ENCODE results near the gene APPL1. TPM values are rescaled to one million over a fixed set of nuclear protein-coding genes. Genes with fewer than 3 reads are reported as not detected.

Gene APPL1
- total RNA-seq, 1 donor from 2014 or later, result 27.0 TPM

GRCh38 chr3:57234613-57235575 lies 7.4 kb downstream of the APPL1 start:
- TF ChIP-seq CTCF (conservative IDR thresholded peaks at IDR 0.05; ENCODE audit: low read depth, low read length), result no peak
- DNase-seq (ENCODE audit: low read depth), result no peak

GRCh38 chr3:57244946-57245345 lies 17.4 kb downstream of the APPL1 start:
- H3K4me3 ChIP-seq (ENCODE audit: low read depth, low read length), result no peak overlapping the region
- DNase-seq (ENCODE audit: low read depth), result no peak
- TF ChIP-seq CTCF (conservative IDR thresholded peaks at IDR 0.05; ENCODE audit: low read depth, low read length), result no peak

More at GRCh38 chr3:57234613-57235575, 7.4 kb downstream of the APPL1 start:
- no peak overlapping the region for H3K4me3 ChIP-seq (ENCODE audit: low read depth, low read length)

- TF ChIP-seq CTCF (conservative IDR thresholded peaks at IDR 0.05; ENCODE audit: low read depth, low read length), result no peak
- no peak for DNase-seq (ENCODE audit: low read depth)
- no peak overlapping the region for H3K4me3 ChIP-seq (ENCODE audit: low read depth, low read length)
These were observed 24.9 kb downstream of the APPL1 start for GRCh38 chr3:57252404-57252803.

- no peak overlapping the region for H3K4me3 ChIP-seq (ENCODE audit: low read depth, low read length)
- no peak for DNase-seq (ENCODE audit: low read depth)
- TF ChIP-seq CTCF (conservative IDR thresholded peaks at IDR 0.05; ENCODE audit: low read depth, low read length), result no peak
These were observed 29.3 kb downstream of the APPL1 start for GRCh38 chr3:57256844-57257243.

- no peak overlapping the region for H3K4me3 ChIP-seq (ENCODE audit: low read depth, low read length)
- DNase-seq (ENCODE audit: low read depth), result no peak
- TF ChIP-seq CTCF (conservative IDR thresholded peaks at IDR 0.05; ENCODE audit: low read depth, low read length), result no peak
These were observed 30.1 kb downstream of the APPL1 start for GRCh38 chr3:57257678-57258077.

GRCh38 chr3:57261119-57261518 lies 33.6 kb downstream of the APPL1 start:
- no peak for DNase-seq (ENCODE audit: low read depth)
- H3K4me3 ChIP-seq (ENCODE audit: low read depth, low read length), result no peak overlapping the region
- TF ChIP-seq CTCF (conservative IDR thresholded peaks at IDR 0.05; ENCODE audit: low read depth, low read length), result no peak

- no peak overlapping the region for H3K4me3 ChIP-seq (ENCODE audit: low read depth, low read length)
- no peak for TF ChIP-seq CTCF (conservative IDR thresholded peaks at IDR 0.05; ENCODE audit: low read depth, low read length)
- no peak for DNase-seq (ENCODE audit: low read depth)
These were observed 34.4 kb downstream of the APPL1 start for GRCh38 chr3:57261929-57262328.
